AG04450 (cell line): ENCODE results near the gene PCSK6. TPM values are rescaled to one million over a fixed set of nuclear protein-coding genes. Genes with fewer than 3 reads are reported as not detected.

Source experiments
- CTCF ChIA-PET: fragments of 300-600, 350-600 bp; formaldehyde crosslinking; extraction: SDS; loops from one replicate; lab custom pipeline; 2022; ENCODE audit warnings: antibody characterized with exemption, inconsistent platforms; lab: Charles Lee
- POLR2A ChIA-PET: fragments of 350-600 bp; formaldehyde crosslinking; extraction: SDS; loops from one replicate; lab custom pipeline; 2021; ENCODE audit warnings: antibody characterized with exemption, inconsistent platforms; lab: Yijun Ruan, JAX
- DNase-seq: peaks from one replicate; pipeline ENCODE4 v3.0.0-alpha.2; 2011; ENCODE audit warnings: low read depth, low spot score
- H3K27ac ChIP-seq: one replicate; pipeline ENCODE4 v1.5.1; 2012; ENCODE audit warnings: low read depth, low read length, control low read depth
- H3K27me3 ChIP-seq: one replicate; pipeline ENCODE4 v1.6.0; 2012; ENCODE audit warnings: low read length; ENCODE audit not compliant: control insufficient read depth, insufficient read depth
- H3K4me3 ChIP-seq: 2 replicates; pipeline ENCODE4 v1.5.1; 2011; ENCODE audit warnings: mild to moderate bottlenecking, low read depth, low read length, control low read depth
- H3K9me3 ChIP-seq: 2 replicates; pipeline ENCODE4 v1.5.1; 2012; ENCODE audit warnings: low read length; ENCODE audit not compliant: control insufficient read depth, insufficient read depth
- CTCF ChIP-seq: IDR thresholded peaks from 2 replicates; pipeline ENCODE4 v1.5.1; 2011; ENCODE audit warnings: low read depth, low read length, control low read depth, inconsistent platforms
- polyA plus RNA-seq: library from polyadenylated mRNA; depleted of rRNA; stranded (reverse); fragments of >200 nt; gene quantifications from 2 replicates; pipeline ENCODE4 v1.2.3, GENCODE V29; 2011

Gene PCSK6
- polyA plus RNA-seq, 1 experiment, result 0.06 TPM

GRCh38 chr15:101489237-101489598, 289 bp downstream of the PCSK6 start:
- Histone ChIP-seq H3K4me3 (no peak overlapping the region), H3K27me3 (peaks cover 37% of the 10 kb centered on the region), H3K9me3 (no peaks in the 10 kb centered on the region; the same call in 1 of the 2 replicates), H3K27ac (no peak overlapping the region)
- TF ChIP-seq CTCF, result no peak
- ChIA-PET CTCF (no interaction called here), POLR2A (no interaction called here)
- no peak for DNase-seq

GRCh38 chr15:101488300-101489164, 975 bp downstream of the PCSK6 start:
- Histone ChIP-seq H3K9me3 (no peaks in the 10 kb centered on the region; the same call in 1 of the 2 replicates), H3K27me3 (peaks cover 37% of the 10 kb centered on the region), H3K4me3 (no peak overlapping the region), H3K27ac (no peak overlapping the region)
- ChIA-PET CTCF (no interaction called here), POLR2A (no interaction called here)
- no peak for TF ChIP-seq CTCF
- no peak for DNase-seq

GRCh38 chr15:101486696-101487459, 2.6 kb downstream of the PCSK6 start:
- ChIA-PET POLR2A (no interaction called here), CTCF (interaction anchor here (0.7 kb wide), 1 partner anchor 154 kb away, joined by 3 read pairs; no protein-coding TSS in a partner anchor)
- Histone ChIP-seq H3K4me3 (no peak overlapping the region), H3K27ac (no peak overlapping the region), H3K9me3 (no peaks in the 10 kb centered on the region; the same call in 1 of the 2 replicates), H3K27me3 (peaks cover 37% of the 10 kb centered on the region)
- TF ChIP-seq CTCF, result no peak
- DNase-seq, result no peak

GRCh38 chr15:101483462-101483861, 6.0 kb downstream of the PCSK6 start:
- H3K9me3 ChIP-seq, result no peaks in the 10 kb centered on the region
- no peak for TF ChIP-seq CTCF
- ChIA-PET CTCF (no interaction called here), POLR2A (no interaction called here)
- no peak overlapping the region for H3K4me3 ChIP-seq
- H3K27ac ChIP-seq, result no peak overlapping the region
- DNase-seq, result no peak
- peaks cover 22% of the 10 kb centered on the region for H3K27me3 ChIP-seq
